Caco-2 (cell line): ENCODE data around the gene CCDC154. TPM values are rescaled to one million over a fixed set of nuclear protein-coding genes. Genes with fewer than 3 reads are reported as not detected.

Source experiments
- BruUV-seq: library from RNA; stranded (reverse); fragments of 400-500 nt; replicated peaks from 2 replicates; lab custom pipeline; 2021; lab: Mats Ljungman, UMichigan
- CTCF ChIA-PET: fragments of 300-600 bp; sonication (Branson Sonifier 250); formaldehyde crosslinking; loops from one replicate; lab custom pipeline; 2022; ENCODE audit warnings: antibody characterized with exemption; lab: Charles Lee
- POLR2A ChIA-PET: fragments of 300-600 bp; sonication (Branson Sonifier 250); formaldehyde crosslinking; loops from one replicate; lab custom pipeline; 2022; ENCODE audit warnings: antibody characterized with exemption; lab: Charles Lee
- DNase-seq, 2 experiments: peaks; one replicate each; pipeline versions ENCODE4 v3.0.0 to v3.0.0-alpha.2; 2020 to 2022
- H3K27me3 ChIP-seq: replicated peaks from 2 replicates; pipeline ENCODE4 v1.6.0; 2011; ENCODE audit warnings: low read length; ENCODE audit not compliant: control insufficient read depth, insufficient read depth
- H3K36me3 ChIP-seq: 2 replicates; pipeline ENCODE4 v1.5.1; 2011; ENCODE audit warnings: low read length; ENCODE audit not compliant: control insufficient read depth, insufficient read depth
- H3K4me1 ChIP-seq: fragments of 250-450 bp; sonication (Bioruptor Pico); 2 replicates; pipeline ENCODE4 v1.5.1; 2020; ENCODE audit warnings: mild to moderate bottlenecking
- H3K4me3 ChIP-seq: 2 replicates; pipeline ENCODE4 v1.5.1; 2011; ENCODE audit warnings: low read depth, mild to moderate bottlenecking, control low read depth, low read length
- H3K9me3 ChIP-seq: fragments of 250-450 bp; sonication (Bioruptor Pico); 2 replicates; pipeline ENCODE4 v1.5.1; 2020; ENCODE audit warnings: mild to moderate bottlenecking, moderate library complexity
- H3K27ac Mint-ChIP-seq: one replicate; pipeline ENCODE4 v1.8.0; 2022; ENCODE audit warnings: mixed read lengths; ENCODE audit not compliant: unreplicated experiment
- H3K27me3 Mint-ChIP-seq: one replicate; pipeline ENCODE4 v1.8.0; 2022; ENCODE audit warnings: mixed read lengths; ENCODE audit not compliant: insufficient read depth, unreplicated experiment
- H3K36me3 Mint-ChIP-seq: one replicate; pipeline ENCODE4 v1.8.0; 2022; ENCODE audit warnings: mild to moderate bottlenecking, mixed read lengths; ENCODE audit not compliant: insufficient read depth, unreplicated experiment
- H3K4me1 Mint-ChIP-seq: one replicate; pipeline ENCODE4 v1.8.0; 2022; ENCODE audit warnings: low read depth, mixed read lengths; ENCODE audit not compliant: unreplicated experiment
- H3K4me3 Mint-ChIP-seq: one replicate; pipeline ENCODE4 v1.8.0; 2022; ENCODE audit warnings: mild to moderate bottlenecking, moderate library complexity, mixed read lengths; ENCODE audit not compliant: unreplicated experiment
- H3K9me3 Mint-ChIP-seq: one replicate; pipeline ENCODE4 v1.8.0; 2022; ENCODE audit warnings: mixed read lengths; ENCODE audit not compliant: unreplicated experiment
- intact Hi-C: fragments of 100-400 bp; cut with micrococcal nuclease; formaldehyde crosslinking; loops from one replicate; pipeline ENCODE4 v1.10.0; 2022; ENCODE audit not compliant: unreplicated experiment
- total RNA-seq: library from RNA; stranded (reverse); gene quantifications from 2 replicates; pipeline ENCODE4 v1.2.3, GENCODE V29; 2022
- TF ChIP-seq, protein P1 (sequence below), 2 experiments: fragments of 200-600 bp in 1 of 2; IDR thresholded peaks; 1 replicate in 1 of 2; 2 replicates in 1 of 2; pipeline versions ENCODE4 v1.5.1 to v1.8.0; 2011 to 2022; ENCODE audit warnings: antibody characterized with exemption in 1 of 2, control low read depth in 1 of 2, inconsistent platforms in 1 of 2, low read depth in 1 of 2, low read length in 1 of 2, mild to moderate bottlenecking in 1 of 2, moderate library complexity in 1 of 2; ENCODE audit not compliant: insufficient read depth in 1 of 2, severe bottlenecking in 1 of 2, unreplicated experiment in 1 of 2

Gene CCDC154
- total RNA-seq, 1 experiment from 2014 or later = 1.1 TPM

GRCh38 chr16:1428511-1428910, 15.8 kb downstream of the CCDC154 start:
- ChIA-PET CTCF (no interaction called here), POLR2A (no interaction called here)
- no peak for DNase-seq
- Mint-ChIP-seq H3K36me3 (peaks cover 6% of the 10 kb centered on the region), H3K27me3 (no peaks in the 10 kb centered on the region), H3K4me1 (no peaks in the 10 kb centered on the region), H3K27ac (no peak overlapping the region), H3K9me3 (no peaks in the 10 kb centered on the region), H3K4me3 (no peak overlapping the region)
- H3K9me3 ChIP-seq = no peaks in the 10 kb centered on the region
- no peaks in the 10 kb centered on the region for H3K36me3 ChIP-seq
- H3K4me3 ChIP-seq = no peak overlapping the region
- no peaks in the 10 kb centered on the region for H3K27me3 ChIP-seq
- no TSS peak for BruUV-seq
- peaks cover 18% of the 10 kb centered on the region for H3K4me1 ChIP-seq
- TF ChIP-seq, protein P1, sequence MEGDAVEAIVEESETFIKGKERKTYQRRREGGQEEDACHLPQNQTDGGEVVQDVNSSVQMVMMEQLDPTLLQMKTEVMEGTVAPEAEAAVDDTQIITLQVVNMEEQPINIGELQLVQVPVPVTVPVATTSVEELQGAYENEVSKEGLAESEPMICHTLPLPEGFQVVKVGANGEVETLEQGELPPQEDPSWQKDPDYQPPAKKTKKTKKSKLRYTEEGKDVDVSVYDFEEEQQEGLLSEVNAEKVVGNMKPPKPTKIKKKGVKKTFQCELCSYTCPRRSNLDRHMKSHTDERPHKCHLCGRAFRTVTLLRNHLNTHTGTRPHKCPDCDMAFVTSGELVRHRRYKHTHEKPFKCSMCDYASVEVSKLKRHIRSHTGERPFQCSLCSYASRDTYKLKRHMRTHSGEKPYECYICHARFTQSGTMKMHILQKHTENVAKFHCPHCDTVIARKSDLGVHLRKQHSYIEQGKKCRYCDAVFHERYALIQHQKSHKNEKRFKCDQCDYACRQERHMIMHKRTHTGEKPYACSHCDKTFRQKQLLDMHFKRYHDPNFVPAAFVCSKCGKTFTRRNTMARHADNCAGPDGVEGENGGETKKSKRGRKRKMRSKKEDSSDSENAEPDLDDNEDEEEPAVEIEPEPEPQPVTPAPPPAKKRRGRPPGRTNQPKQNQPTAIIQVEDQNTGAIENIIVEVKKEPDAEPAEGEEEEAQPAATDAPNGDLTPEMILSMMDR (IDR thresholded peaks at IDR 0.05; ENCODE audit: insufficient read depth in 1 of 2, low read depth in 1 of 2, low read length in 1 of 2, severe bottlenecking in 1 of 2, unreplicated experiment in 1 of 2) = no peak
- intact Hi-C loops = loop anchor here (10.0 kb wide), 1 partner anchor 46 kb away; the partner anchor contains the start of gene CLCN7

- intact Hi-C loops = loop anchor here (10.0 kb wide), 1 partner anchor 47 kb away; the partner anchor contains the start of gene CLCN7
- H3K4me3 Mint-ChIP-seq = no peak overlapping the region
- H3K4me3 ChIP-seq = no peak overlapping the region
- TF ChIP-seq, protein P1 (IDR thresholded peaks at IDR 0.05; ENCODE audit: insufficient read depth in 1 of 2, low read depth in 1 of 2, low read length in 1 of 2, severe bottlenecking in 1 of 2, unreplicated experiment in 1 of 2) = no peak
- H3K27me3 Mint-ChIP-seq = no peaks in the 10 kb centered on the region
- no peaks in the 10 kb centered on the region for H3K9me3 Mint-ChIP-seq
- no TSS peak for BruUV-seq
- no peaks in the 10 kb centered on the region for H3K4me1 Mint-ChIP-seq
- peaks cover 6% of the 10 kb centered on the region for H3K36me3 Mint-ChIP-seq
- H3K9me3 ChIP-seq = peaks cover under 1% of the 10 kb centered on the region; the same call in 1 of the 2 replicates
- no peak for DNase-seq
- ChIA-PET CTCF (no interaction called here), POLR2A (no interaction called here)
- no peaks in the 10 kb centered on the region for H3K27me3 ChIP-seq
- H3K36me3 ChIP-seq = no peaks in the 10 kb centered on the region
- H3K27ac Mint-ChIP-seq = no peak overlapping the region
- H3K4me1 ChIP-seq = peaks cover 18% of the 10 kb centered on the region
Measured at GRCh38 chr16:1427473-1428461, 16.6 kb downstream of the CCDC154 start.

GRCh38 chr16:1426734-1427471, 17.5 kb downstream of the CCDC154 start:
- no peak overlapping the region for H3K4me3 Mint-ChIP-seq
- no peak overlapping the region for H3K27ac Mint-ChIP-seq
- CTCF ChIA-PET = no interaction called here
- Histone ChIP-seq H3K9me3 (peaks cover 9% of the 10 kb centered on the region), H3K36me3 (no peaks in the 10 kb centered on the region), H3K4me3 (no peak overlapping the region), H3K4me1 (peaks cover 18% of the 10 kb centered on the region), H3K27me3 (no peaks in the 10 kb centered on the region)
- peaks cover 6% of the 10 kb centered on the region for H3K36me3 Mint-ChIP-seq
- intact Hi-C loops = loop anchor here (10.0 kb wide), 1 partner anchor 48 kb away; the partner anchor contains the start of gene CLCN7
- TF ChIP-seq, protein P1 (IDR thresholded peaks at IDR 0.05; ENCODE audit: insufficient read depth in 1 of 2, low read depth in 1 of 2, low read length in 1 of 2, severe bottlenecking in 1 of 2, unreplicated experiment in 1 of 2) = no peak
- no peak for DNase-seq
- no peaks in the 10 kb centered on the region for H3K4me1 Mint-ChIP-seq
- no peaks in the 10 kb centered on the region for H3K27me3 Mint-ChIP-seq
- POLR2A ChIA-PET = no interaction called here
- H3K9me3 Mint-ChIP-seq = no peaks in the 10 kb centered on the region
- no TSS peak for BruUV-seq
